ENCODE data around the gene MRGPRG. TPM values are rescaled to one million over a fixed set of nuclear protein-coding genes. Genes with fewer than 3 reads are reported as not detected.

The MRGPRG gene
- total RNA-seq, 1 experiment from 2014 or later, result not detected

DNA sequence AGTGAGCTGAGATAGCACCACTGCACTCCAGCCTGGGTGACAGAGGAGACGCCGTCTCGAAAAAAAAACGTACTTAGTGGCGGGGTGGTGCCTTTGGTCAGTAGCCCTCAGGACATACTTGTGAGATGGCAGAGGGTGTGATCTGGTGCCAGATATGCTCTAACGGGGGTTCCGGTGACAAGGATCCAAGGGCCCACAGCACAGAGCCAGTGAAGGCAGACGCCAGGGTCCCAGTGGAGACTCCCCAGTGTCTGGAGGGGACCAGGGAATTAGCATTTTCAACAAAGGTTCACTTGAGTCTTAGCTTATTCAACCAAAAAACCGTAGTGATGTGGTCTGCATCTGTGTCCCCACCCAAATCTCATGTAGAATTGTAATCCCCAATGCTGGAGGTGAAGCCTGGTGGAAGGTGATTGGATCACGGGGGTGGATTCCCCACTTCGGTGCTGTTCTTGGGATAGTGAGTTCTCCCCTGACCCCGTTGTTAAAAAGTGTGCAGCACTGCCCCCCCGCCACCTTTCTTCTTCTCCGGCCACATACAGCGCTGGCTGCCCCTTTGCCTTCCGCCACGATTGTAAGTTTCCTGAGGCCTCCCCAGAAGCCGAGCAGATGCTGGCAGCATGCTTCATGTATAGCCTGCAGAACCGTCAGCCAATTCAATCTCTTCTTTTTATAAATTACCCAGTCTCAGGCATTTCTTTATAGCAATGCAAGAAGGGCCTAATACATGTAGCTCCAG lies 26.9 kb downstream of the MRGPRG start:
- Histone ChIP-seq H3K36me3 (ENCODE audit: low read depth) (no peaks in the 10 kb centered on the region), H3K27ac (no peak overlapping the region), H3K4me3 (no peak overlapping the region), H4K20me1 (ENCODE audit: insufficient read depth) (no peaks in the 10 kb centered on the region), H3K4me1 (replicated peaks; ENCODE audit: insufficient read depth) (no peaks in the 10 kb centered on the region), H3K79me2 (ENCODE audit: low read depth) (no peaks in the 10 kb centered on the region), H3K27me3 (ENCODE audit: insufficient read depth, low read depth) (peaks cover 29% of the 10 kb centered on the region), H3K9me2 (ENCODE audit: insufficient read depth) (no peaks in the 10 kb centered on the region), H3F3A (ENCODE audit: insufficient read depth, low read depth) (no peaks in the 10 kb centered on the region), H3K4me2 (no peak overlapping the region), H3K9me3 (ENCODE audit: insufficient read depth, low read depth) (no peaks in the 10 kb centered on the region), H2AFZ (no peak overlapping the region)
- CTCF ChIA-PET, result no interaction called here
- POLR2A ChIA-PET (ENCODE audit: unreplicated experiment), result no interaction called here
- TF ChIP-seq, protein P1, sequence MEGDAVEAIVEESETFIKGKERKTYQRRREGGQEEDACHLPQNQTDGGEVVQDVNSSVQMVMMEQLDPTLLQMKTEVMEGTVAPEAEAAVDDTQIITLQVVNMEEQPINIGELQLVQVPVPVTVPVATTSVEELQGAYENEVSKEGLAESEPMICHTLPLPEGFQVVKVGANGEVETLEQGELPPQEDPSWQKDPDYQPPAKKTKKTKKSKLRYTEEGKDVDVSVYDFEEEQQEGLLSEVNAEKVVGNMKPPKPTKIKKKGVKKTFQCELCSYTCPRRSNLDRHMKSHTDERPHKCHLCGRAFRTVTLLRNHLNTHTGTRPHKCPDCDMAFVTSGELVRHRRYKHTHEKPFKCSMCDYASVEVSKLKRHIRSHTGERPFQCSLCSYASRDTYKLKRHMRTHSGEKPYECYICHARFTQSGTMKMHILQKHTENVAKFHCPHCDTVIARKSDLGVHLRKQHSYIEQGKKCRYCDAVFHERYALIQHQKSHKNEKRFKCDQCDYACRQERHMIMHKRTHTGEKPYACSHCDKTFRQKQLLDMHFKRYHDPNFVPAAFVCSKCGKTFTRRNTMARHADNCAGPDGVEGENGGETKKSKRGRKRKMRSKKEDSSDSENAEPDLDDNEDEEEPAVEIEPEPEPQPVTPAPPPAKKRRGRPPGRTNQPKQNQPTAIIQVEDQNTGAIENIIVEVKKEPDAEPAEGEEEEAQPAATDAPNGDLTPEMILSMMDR (conservative IDR thresholded peaks at IDR 0.05), result no peak
- no peak for TF ChIP-seq EZH2 (IDR thresholded peaks at IDR 0.05; ENCODE audit: low read depth)
- intact Hi-C loops (cut with micrococcal nuclease; ENCODE audit: unreplicated experiment), result no loop called here
- BruUV-seq (replicated peaks), result no TSS peak
- DNase-seq, result no peak

DNA sequence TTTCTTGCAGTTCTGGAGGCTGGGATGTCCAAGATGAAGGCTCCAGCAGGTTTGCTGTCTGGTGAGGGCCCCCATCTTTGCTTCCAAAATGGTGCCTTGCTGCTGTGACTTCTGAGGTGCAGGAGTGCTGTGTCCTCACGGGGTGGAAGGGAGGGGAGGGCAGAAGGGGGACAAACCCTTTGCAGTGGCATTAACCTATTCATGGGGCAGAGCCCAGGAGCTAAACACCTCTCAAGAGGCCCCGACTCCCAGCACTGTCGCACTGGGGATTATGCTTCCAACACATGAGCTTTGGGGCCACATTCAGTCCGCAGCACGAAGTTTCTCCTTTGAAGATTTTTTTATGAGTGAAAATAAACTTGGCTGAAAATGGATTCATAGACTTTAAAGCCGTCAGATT lies 28.0 kb downstream of the MRGPRG start:
- H3F3A ChIP-seq (ENCODE audit: insufficient read depth, low read depth), result no peaks in the 10 kb centered on the region
- H3K4me2 ChIP-seq, result no peak overlapping the region
- no peaks in the 10 kb centered on the region for H3K79me2 ChIP-seq (ENCODE audit: low read depth)
- H3K27me3 ChIP-seq (ENCODE audit: insufficient read depth, low read depth), result peaks cover 31% of the 10 kb centered on the region
- no TSS peak for BruUV-seq (replicated peaks)
- H3K4me3 ChIP-seq, result no peak overlapping the region
- H3K36me3 ChIP-seq (ENCODE audit: low read depth), result no peaks in the 10 kb centered on the region
- H3K27ac ChIP-seq, result no peak overlapping the region
- DNase-seq, result no peak
- no peak for TF ChIP-seq EZH2 (IDR thresholded peaks at IDR 0.05; ENCODE audit: low read depth)
- TF ChIP-seq, protein P1 (conservative IDR thresholded peaks at IDR 0.05), result no peak
- CTCF ChIA-PET, result no interaction called here
- intact Hi-C loops (cut with micrococcal nuclease; ENCODE audit: unreplicated experiment), result no loop called here
- H3K9me3 ChIP-seq (ENCODE audit: insufficient read depth, low read depth), result no peaks in the 10 kb centered on the region
- H4K20me1 ChIP-seq (ENCODE audit: insufficient read depth), result no peaks in the 10 kb centered on the region
- no peaks in the 10 kb centered on the region for H3K4me1 ChIP-seq (replicated peaks; ENCODE audit: insufficient read depth)
- POLR2A ChIA-PET (ENCODE audit: unreplicated experiment), result no interaction called here
- H2AFZ ChIP-seq, result no peak overlapping the region
- H3K9me2 ChIP-seq (ENCODE audit: insufficient read depth), result no peaks in the 10 kb centered on the region

DNA sequence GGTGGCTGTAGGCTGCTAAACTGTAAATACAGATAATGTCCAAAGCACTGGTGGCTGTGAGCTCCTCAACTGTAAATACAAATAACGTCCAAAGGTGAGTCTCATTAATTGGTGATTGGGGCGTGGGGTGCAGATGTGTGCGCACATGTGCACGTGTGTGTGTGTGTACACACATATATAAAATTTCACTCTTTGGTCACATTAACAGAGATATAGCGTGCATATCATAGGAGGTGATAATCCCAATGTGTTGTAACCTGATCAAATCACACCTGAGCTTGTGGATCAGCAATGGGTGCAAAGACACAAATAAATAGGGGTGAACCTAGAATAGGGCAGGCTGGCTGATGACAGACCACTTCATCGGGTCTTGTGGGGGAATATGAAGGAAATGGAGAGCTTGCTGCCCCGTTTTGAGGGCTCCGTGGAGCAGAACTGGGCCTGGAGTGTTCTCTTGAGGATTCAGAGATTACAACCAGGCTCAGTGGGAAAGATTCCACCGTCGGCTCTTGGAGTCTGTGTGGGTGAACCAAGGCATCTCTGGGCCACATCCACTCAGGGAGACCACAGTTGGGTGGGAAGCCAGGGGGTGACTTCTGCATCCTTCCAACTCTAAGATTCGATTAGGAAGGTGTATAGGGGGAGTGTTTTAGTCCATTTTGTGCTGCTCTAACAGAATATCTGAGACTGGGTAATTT lies 28.6 kb downstream of the MRGPRG start:
- no peaks in the 10 kb centered on the region for H4K20me1 ChIP-seq (ENCODE audit: insufficient read depth)
- TF ChIP-seq EZH2 (IDR thresholded peaks at IDR 0.05; ENCODE audit: low read depth), result no peak
- TF ChIP-seq, protein P1 (conservative IDR thresholded peaks at IDR 0.05), result no peak
- H3F3A ChIP-seq (ENCODE audit: insufficient read depth, low read depth), result no peaks in the 10 kb centered on the region
- POLR2A ChIA-PET (ENCODE audit: unreplicated experiment), result no interaction called here
- no peak overlapping the region for H3K4me3 ChIP-seq
- no peak for DNase-seq
- no peaks in the 10 kb centered on the region for H3K9me3 ChIP-seq (ENCODE audit: insufficient read depth, low read depth)
- BruUV-seq (replicated peaks), result no TSS peak
- H3K27ac ChIP-seq, result no peak overlapping the region
- no peak overlapping the region for H3K4me2 ChIP-seq
- CTCF ChIA-PET, result no interaction called here
- H3K9me2 ChIP-seq (ENCODE audit: insufficient read depth), result no peaks in the 10 kb centered on the region
- H3K79me2 ChIP-seq (ENCODE audit: low read depth), result no peaks in the 10 kb centered on the region
- H2AFZ ChIP-seq, result no peak overlapping the region
- no peaks in the 10 kb centered on the region for H3K36me3 ChIP-seq (ENCODE audit: low read depth)
- H3K27me3 ChIP-seq (ENCODE audit: insufficient read depth, low read depth), result peaks cover 36% of the 10 kb centered on the region
- intact Hi-C loops (cut with micrococcal nuclease; ENCODE audit: unreplicated experiment), result no loop called here
- H3K4me1 ChIP-seq (replicated peaks; ENCODE audit: insufficient read depth), result no peaks in the 10 kb centered on the region

Data from PC-9 (cell line).